ENCODE results near the gene SMPD1.

GRCh38 chr11:6403539-6403938 is 13.3 kb downstream of the SMPD1 start:
- TF ChIP-seq CTCF (IDR thresholded peaks at IDR 0.05) (no peak), ZFX (IDR thresholded peaks at IDR 0.05; ENCODE audit: borderline replicate concordance) (no peak)
